ENCODE data around the gene ARL3.

DNA sequence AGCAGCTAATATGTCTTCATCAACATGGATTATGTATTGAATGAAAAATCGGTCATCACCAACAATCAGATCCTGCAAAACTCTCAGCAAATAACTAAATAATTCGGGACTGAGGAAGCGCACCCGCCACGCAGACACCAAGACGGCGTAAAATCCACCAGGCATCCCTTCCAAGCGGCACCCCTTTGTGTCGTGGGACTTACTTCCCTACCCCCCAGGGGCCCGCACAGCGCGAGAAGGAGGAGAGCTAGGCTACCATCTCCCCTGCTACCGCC is 721 bp downstream of the ARL3 start:
- no peak for TF ChIP-seq POLR2A (IDR thresholded peaks at IDR 0.05)
- TF ChIP-seq, protein P1, sequence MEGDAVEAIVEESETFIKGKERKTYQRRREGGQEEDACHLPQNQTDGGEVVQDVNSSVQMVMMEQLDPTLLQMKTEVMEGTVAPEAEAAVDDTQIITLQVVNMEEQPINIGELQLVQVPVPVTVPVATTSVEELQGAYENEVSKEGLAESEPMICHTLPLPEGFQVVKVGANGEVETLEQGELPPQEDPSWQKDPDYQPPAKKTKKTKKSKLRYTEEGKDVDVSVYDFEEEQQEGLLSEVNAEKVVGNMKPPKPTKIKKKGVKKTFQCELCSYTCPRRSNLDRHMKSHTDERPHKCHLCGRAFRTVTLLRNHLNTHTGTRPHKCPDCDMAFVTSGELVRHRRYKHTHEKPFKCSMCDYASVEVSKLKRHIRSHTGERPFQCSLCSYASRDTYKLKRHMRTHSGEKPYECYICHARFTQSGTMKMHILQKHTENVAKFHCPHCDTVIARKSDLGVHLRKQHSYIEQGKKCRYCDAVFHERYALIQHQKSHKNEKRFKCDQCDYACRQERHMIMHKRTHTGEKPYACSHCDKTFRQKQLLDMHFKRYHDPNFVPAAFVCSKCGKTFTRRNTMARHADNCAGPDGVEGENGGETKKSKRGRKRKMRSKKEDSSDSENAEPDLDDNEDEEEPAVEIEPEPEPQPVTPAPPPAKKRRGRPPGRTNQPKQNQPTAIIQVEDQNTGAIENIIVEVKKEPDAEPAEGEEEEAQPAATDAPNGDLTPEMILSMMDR (IDR thresholded peaks at IDR 0.05 in 8 of 11, conservative IDR thresholded peaks at IDR 0.05 in 3 of 11), result peak in 5 of 11 experiments; percentile 49 to 64 (median 59)
